ENCODE results near the gene ELAC2. TPM values are rescaled to one million over a fixed set of nuclear protein-coding genes. Genes with fewer than 3 reads are reported as not detected.

Gene ELAC2
- total and polyA plus RNA-seq, 7 donors = 30.8 to 64.1 (median 51.6) TPM

DNA sequence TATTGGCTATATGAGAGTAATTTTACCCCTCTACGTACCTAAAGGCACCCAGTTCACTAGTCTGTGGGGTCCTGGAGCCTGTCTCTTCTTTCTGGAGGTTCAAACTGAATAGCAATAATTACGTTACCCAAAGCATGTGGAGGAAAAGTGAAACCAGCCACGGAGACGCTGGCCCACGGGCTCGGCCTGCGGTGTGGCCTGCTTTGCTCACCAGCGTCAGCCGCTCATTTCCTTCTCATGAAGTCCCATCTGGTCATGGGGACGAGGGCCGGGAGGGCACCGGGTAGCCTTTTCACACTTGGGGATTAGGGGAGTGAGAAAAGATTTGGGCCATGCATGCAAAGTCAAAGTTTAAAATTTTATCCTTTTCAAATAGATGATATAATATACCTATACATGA lies 26.9 kb downstream of the ELAC2 start:
- Histone ChIP-seq H3K4me1 (no peaks in the 10 kb centered on the region), H3K27me3 (ENCODE audit: insufficient read depth in 3 of 3, low read length in 2 of 3) (peaks cover 0 to 5% (median 0%) of the 10 kb centered on the region in 3 donors), H3K4me3 (no peak overlapping the region), H3K9me3 (no peaks in the 10 kb centered on the region), H3K36me3 (ENCODE audit: insufficient read depth in 1 of 2, low read depth in 1 of 2) (peaks cover 13 to 56% of the 10 kb centered on the region in 2 donors), H3K27ac (no peak overlapping the region)
- intact Hi-C loops (cut with DNase I) = no loop called here
- WGBS, 3 donors = 88 to 92% (median 89%) methylated on average over 12 of the region's 12 CpGs
- no peak for ATAC-seq
- TF ChIP-seq, protein P1, sequence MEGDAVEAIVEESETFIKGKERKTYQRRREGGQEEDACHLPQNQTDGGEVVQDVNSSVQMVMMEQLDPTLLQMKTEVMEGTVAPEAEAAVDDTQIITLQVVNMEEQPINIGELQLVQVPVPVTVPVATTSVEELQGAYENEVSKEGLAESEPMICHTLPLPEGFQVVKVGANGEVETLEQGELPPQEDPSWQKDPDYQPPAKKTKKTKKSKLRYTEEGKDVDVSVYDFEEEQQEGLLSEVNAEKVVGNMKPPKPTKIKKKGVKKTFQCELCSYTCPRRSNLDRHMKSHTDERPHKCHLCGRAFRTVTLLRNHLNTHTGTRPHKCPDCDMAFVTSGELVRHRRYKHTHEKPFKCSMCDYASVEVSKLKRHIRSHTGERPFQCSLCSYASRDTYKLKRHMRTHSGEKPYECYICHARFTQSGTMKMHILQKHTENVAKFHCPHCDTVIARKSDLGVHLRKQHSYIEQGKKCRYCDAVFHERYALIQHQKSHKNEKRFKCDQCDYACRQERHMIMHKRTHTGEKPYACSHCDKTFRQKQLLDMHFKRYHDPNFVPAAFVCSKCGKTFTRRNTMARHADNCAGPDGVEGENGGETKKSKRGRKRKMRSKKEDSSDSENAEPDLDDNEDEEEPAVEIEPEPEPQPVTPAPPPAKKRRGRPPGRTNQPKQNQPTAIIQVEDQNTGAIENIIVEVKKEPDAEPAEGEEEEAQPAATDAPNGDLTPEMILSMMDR (IDR thresholded peaks at IDR 0.05) = no peak
- DNase-seq = no peak

DNA sequence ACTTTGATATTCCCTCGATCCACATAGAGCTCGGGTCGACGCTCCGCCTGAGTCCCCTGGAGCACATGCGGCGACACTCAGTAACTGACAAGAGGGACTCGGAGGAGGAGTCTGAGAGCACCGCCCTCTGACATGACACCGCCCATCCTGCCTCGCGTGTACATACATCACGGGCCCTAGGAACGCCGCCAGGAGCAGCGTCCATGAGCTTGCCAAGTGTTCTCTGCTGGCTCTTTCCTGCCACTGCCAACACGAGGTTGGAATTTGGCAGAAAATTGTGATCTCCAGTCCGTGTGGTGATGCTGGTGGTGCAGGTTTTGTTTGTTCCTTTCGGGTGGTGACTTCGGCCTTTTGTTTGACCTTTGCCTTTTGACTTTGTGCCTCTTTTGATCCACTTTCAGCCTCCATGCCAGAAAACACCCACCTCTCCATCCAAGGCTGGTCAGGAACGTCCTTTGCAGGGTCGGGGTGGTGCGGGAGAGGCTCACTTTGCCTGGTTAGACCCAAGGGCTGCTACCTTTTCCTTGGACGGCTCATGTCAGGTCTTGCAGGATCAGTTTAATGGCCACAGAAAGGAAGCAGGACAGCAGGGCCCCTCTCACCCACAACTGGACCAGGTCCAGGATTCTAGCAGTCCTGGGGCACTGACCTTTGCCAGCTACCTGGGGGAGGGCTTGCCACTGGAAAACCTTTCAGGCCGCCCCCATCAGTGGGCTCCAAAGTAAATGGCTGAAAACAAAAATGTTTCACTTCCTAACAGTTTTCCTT lies 27.6 kb downstream of the ELAC2 start:
- Histone ChIP-seq H3K9me3 (no peaks in the 10 kb centered on the region), H3K4me3 (no peak overlapping the region), H3K27ac (no peak overlapping the region), H3K27me3 (ENCODE audit: insufficient read depth in 3 of 3, low read length in 2 of 3) (peaks cover 0 to 5% (median 0%) of the 10 kb centered on the region in 3 donors), H3K36me3 (ENCODE audit: insufficient read depth in 1 of 2, low read depth in 1 of 2) (peaks cover 13 to 49% of the 10 kb centered on the region in 2 donors), H3K4me1 (no peaks in the 10 kb centered on the region)
- no peak for DNase-seq
- 44 to 55% (median 50%) methylated on average over 25 of the region's 25 CpGs for WGBS, 3 donors
- TF ChIP-seq, protein P1 (IDR thresholded peaks at IDR 0.05) = no peak
- peak; percentile 34 to 81 (median 74) for ATAC-seq
- intact Hi-C loops (cut with DNase I) = no loop called here

DNA sequence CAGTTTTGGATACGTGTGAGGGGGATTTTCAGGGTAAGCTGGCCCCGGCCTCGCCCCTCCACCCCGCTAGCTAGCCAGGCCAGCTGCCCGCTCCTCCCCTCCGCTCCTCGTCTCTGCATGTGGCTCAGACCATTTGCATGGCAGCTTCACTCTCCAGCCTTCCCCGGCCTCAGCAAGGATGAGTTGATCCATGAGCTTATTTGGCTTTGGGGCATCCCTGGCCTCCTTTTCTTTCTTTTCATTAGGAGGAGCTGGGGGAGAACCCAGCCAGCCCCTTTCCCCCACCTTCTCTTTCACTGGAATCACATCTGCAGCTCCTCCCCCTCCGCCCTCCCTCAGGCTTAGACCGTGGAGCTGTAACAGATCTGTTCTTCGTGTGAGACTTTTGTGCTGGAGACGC lies 30.7 kb downstream of the ELAC2 start:
- Histone ChIP-seq H3K4me3 (no peak overlapping the region), H3K4me1 (no peaks in the 10 kb centered on the region), H3K27ac (no peak overlapping the region), H3K9me3 (no peaks in the 10 kb centered on the region), H3K27me3 (ENCODE audit: insufficient read depth in 3 of 3, low read length in 2 of 3) (peaks cover 0 to 11% (median 8%) of the 10 kb centered on the region in 3 donors), H3K36me3 (ENCODE audit: insufficient read depth in 1 of 2, low read depth in 1 of 2) (peaks cover 3 to 18% of the 10 kb centered on the region in 2 donors)
- no peak for DNase-seq
- TF ChIP-seq, protein P1 (IDR thresholded peaks at IDR 0.05) = no peak
- WGBS, 3 donors = 21 to 29% (median 27%) methylated on average over 12 of the region's 12 CpGs
- intact Hi-C loops (cut with DNase I) = loop anchor here in 1 of 2 donors (10.0 kb wide), 1 partner anchor 192 kb away; no protein-coding TSS in a partner anchor
- no peak for ATAC-seq

DNA sequence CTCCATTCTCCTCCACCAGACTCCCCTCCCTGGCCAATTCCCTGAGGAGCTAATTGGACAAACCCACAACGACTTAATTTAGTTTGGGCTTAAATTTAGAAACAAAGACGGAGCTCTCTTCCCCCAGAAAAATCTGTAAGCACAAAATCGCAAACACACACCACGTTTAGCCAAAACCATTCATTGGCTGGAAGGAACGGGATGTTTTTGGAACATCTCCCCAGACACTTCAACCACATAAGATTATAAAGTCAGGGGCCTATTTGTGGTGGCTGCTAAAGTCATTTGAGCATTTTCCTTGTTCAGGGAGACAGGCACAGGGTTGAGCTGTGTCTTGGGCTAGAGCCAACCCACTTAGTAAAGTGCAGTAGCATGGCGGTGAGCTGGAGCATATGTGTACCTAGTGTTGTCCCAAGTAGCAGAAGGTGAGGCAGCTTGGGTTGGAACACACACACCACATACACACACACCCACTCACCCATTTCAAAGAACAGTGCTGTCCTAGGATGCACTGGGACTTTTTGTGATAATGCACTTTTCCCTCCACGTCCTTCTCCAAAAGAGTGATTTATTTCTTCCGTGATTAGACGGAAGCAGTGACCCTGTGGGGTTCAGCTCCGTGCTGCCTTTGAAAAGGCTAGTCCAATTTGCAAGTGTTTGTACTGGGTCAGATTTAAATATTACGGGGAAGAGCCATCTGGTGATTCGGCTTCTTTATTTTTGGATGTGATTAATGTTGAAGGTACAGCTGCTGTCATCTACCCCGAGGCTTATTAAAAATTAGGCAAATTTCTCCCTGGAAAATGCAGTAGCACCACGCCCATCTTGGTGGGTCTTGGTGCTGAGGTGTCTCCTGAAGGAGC lies 32.2 kb downstream of the ELAC2 start:
- ATAC-seq = no peak
- Histone ChIP-seq H3K27me3 (ENCODE audit: insufficient read depth in 3 of 3, low read length in 2 of 3) (peaks cover 0 to 11% (median 8%) of the 10 kb centered on the region in 3 donors), H3K4me1 (no peaks in the 10 kb centered on the region)

More for the DNA sequence above, 32.2 kb downstream of the ELAC2 start:
- Histone ChIP-seq H3K4me3 (no peak overlapping the region), H3K27ac (no peak overlapping the region), H3K9me3 (no peaks in the 10 kb centered on the region), H3K36me3 (ENCODE audit: insufficient read depth in 1 of 2, low read depth in 1 of 2) (peaks cover 0 to 3% of the 10 kb centered on the region in 2 donors)
- TF ChIP-seq, protein P1 (IDR thresholded peaks at IDR 0.05) = no peak
- WGBS, 3 donors = 35 to 44% (median 37%) methylated on average over 14 of the region's 14 CpGs
- intact Hi-C loops (cut with DNase I) = loop anchor here in 1 of 2 donors (10.0 kb wide), 1 partner anchor 191 kb away; no protein-coding TSS in a partner anchor
- no peak for DNase-seq

All from psoas muscle (tissue), 8 donors.